HG02588 (cell line): ENCODE measurements around the gene LIN7B.
"Not testable (repeated sequence)": the region's sequence is repeated elsewhere in the genome, so short reads cannot be mapped to it uniquely, and the experiment has no call there.

Experiments
- ATAC-seq: cut with Tn5 transposase; IDR thresholded peaks from one replicate; pipeline ENCODE4 v1.9.1; 2021; ENCODE audit warnings: mild to moderate bottlenecking, moderate library complexity; ENCODE audit not compliant: unreplicated experiment

The LIN7B gene

GRCh38 chr19:49141352-49141751 lies 27.2 kb downstream of the LIN7B start:
- ATAC-seq = no peak

GRCh38 chr19:49142866-49143335 lies 28.7 kb downstream of the LIN7B start:
- no peak for ATAC-seq

- no peak for ATAC-seq
Measured at GRCh38 chr19:49145573-49146407, 31.6 kb downstream of the LIN7B start.

GRCh38 chr19:49146408-49146770 lies 32.2 kb downstream of the LIN7B start:
- ATAC-seq = not testable (repeated sequence)

- ATAC-seq = no peak
Measured at GRCh38 chr19:49148044-49148682, 34.0 kb downstream of the LIN7B start.

- ATAC-seq = no peak
Measured at GRCh38 chr19:49148784-49149651, 34.8 kb downstream of the LIN7B start.

- no peak for ATAC-seq
Measured at GRCh38 chr19:49149652-49150105, 35.5 kb downstream of the LIN7B start.

GRCh38 chr19:49150106-49150943 lies 36.2 kb downstream of the LIN7B start:
- no peak for ATAC-seq

GRCh38 chr19:49150944-49151243 lies 36.7 kb downstream of the LIN7B start:
- ATAC-seq = no peak

GRCh38 chr19:49151267-49152118 lies 37.3 kb downstream of the LIN7B start:
- ATAC-seq = no peak

- no peak for ATAC-seq
Measured at GRCh38 chr19:49152119-49152550, 38.0 kb downstream of the LIN7B start.

GRCh38 chr19:49153167-49153809 lies 39.1 kb downstream of the LIN7B start:
- no peak for ATAC-seq

GRCh38 chr19:49154279-49154678 lies 40.1 kb downstream of the LIN7B start:
- no peak for ATAC-seq

GRCh38 chr19:49155005-49155819 lies 41.0 kb downstream of the LIN7B start, which contains the start of gene HRC:
HRC (minus strand) TSS chr19:49155396; CDS start chr19:49155237, 159 bp downstream.
- ATAC-seq = no peak

- ATAC-seq = no peak
Measured at GRCh38 chr19:49155820-49156346, 41.7 kb downstream of the LIN7B start.

- no peak for ATAC-seq
Measured at GRCh38 chr19:49157445-49158224, 43.5 kb downstream of the LIN7B start, which contains the start of gene TRPM4. TRPM4 (plus strand) TSS chr19:49157792; CDS start chr19:49157867, 75 bp downstream.
